IMR-90 (cell line): ENCODE results near the gene MED23.

ENCODE experiments used
- CHD1 ChIP-seq: IDR thresholded peaks from 2 replicates; pipeline ENCODE4 v1.6.1; 2012; ENCODE audit warnings: low read depth, low read length, improper control_type of control experiment
- MAFK ChIP-seq: IDR thresholded peaks from 2 replicates; pipeline ENCODE4 v1.6.1; 2012; ENCODE audit warnings: low read depth, low read length, improper control_type of control experiment
- POLR2A ChIP-seq: IDR thresholded peaks from 2 replicates; pipeline ENCODE4 v1.6.1; 2012; ENCODE audit warnings: mild to moderate bottlenecking, low read depth, low read length
- TF ChIP-seq, protein P1 (sequence below): conservative IDR thresholded peaks from 2 replicates; pipeline ENCODE4 v1.5.1; 2012; ENCODE audit warnings: mild to moderate bottlenecking, low read depth, low read length, improper control_type of control experiment

DNA sequence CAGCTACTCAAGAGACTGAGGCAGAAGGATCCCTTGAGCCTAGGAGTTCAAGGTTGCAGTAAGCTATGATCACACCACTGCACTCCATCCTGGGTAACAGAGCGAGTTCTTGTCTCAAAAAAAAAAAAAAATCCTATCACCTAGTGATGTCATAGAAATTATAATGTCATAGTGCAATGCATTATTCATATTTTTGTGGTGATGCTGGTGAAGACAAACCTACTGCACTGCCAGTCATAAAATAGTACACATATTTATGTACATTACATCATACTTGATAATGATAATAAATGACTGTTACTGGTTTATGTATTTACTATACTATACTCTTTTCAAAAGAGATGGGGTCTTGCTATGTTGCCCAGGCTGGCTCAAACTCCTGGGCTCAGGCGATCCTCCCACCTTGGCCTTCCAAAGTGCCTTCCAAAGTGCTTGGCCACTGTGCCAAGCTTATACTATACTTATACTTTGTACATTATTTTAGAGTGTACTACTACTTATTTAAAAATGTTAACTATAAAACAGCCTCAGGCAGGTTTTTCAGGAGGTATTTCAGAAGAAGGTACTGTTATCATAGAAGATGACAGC, 35.6 kb upstream of the MED23 start:
- TF ChIP-seq, protein P1, sequence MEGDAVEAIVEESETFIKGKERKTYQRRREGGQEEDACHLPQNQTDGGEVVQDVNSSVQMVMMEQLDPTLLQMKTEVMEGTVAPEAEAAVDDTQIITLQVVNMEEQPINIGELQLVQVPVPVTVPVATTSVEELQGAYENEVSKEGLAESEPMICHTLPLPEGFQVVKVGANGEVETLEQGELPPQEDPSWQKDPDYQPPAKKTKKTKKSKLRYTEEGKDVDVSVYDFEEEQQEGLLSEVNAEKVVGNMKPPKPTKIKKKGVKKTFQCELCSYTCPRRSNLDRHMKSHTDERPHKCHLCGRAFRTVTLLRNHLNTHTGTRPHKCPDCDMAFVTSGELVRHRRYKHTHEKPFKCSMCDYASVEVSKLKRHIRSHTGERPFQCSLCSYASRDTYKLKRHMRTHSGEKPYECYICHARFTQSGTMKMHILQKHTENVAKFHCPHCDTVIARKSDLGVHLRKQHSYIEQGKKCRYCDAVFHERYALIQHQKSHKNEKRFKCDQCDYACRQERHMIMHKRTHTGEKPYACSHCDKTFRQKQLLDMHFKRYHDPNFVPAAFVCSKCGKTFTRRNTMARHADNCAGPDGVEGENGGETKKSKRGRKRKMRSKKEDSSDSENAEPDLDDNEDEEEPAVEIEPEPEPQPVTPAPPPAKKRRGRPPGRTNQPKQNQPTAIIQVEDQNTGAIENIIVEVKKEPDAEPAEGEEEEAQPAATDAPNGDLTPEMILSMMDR: no peak
- no peak for TF ChIP-seq POLR2A
- no peak for TF ChIP-seq MAFK
- TF ChIP-seq CHD1: no peak
